OCI-LY1 (cell line): ENCODE data around the gene ERCC1.

Experiments
- EZH2 ChIP-seq: fragments of 200-600 bp; sonication (generic), shearing (Covaris generic); IDR thresholded peaks from 2 replicates; pipeline ENCODE4 v1.8.0; 2017; ENCODE audit warnings: borderline replicate concordance, mixed run types, mild to moderate bottlenecking, antibody characterized with exemption, low read length, moderate library complexity, mixed read lengths
- TF ChIP-seq, protein P1 (sequence below): fragments of 200-600 bp; sonication (generic), shearing (Covaris generic); IDR thresholded peaks from 2 replicates; pipeline ENCODE4 v1.5.1; 2017; ENCODE audit warnings: mild to moderate bottlenecking, antibody characterized with exemption, low read length, moderate library complexity, mixed read lengths

DNA sequence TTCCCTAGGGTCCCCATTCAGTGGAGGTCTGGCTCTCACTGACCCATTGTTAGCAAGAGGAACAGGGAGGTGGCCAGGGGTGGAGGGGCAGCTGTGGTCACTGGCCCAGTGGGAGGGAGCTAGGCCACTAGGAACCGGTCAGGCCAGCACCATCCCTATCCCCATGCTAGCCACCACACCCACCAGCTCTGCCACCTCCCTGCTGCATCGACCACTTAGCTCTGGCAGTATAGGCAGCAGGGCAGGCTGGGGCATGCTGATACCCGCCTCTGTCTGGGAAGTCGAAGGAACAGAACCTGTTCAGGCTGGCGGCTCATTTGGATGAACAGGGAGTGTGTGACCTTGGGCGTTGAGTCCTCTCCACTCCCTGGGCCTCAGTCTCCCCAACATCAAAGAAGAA is 23.5 kb downstream of the ERCC1 start:
- TF ChIP-seq, protein P1, sequence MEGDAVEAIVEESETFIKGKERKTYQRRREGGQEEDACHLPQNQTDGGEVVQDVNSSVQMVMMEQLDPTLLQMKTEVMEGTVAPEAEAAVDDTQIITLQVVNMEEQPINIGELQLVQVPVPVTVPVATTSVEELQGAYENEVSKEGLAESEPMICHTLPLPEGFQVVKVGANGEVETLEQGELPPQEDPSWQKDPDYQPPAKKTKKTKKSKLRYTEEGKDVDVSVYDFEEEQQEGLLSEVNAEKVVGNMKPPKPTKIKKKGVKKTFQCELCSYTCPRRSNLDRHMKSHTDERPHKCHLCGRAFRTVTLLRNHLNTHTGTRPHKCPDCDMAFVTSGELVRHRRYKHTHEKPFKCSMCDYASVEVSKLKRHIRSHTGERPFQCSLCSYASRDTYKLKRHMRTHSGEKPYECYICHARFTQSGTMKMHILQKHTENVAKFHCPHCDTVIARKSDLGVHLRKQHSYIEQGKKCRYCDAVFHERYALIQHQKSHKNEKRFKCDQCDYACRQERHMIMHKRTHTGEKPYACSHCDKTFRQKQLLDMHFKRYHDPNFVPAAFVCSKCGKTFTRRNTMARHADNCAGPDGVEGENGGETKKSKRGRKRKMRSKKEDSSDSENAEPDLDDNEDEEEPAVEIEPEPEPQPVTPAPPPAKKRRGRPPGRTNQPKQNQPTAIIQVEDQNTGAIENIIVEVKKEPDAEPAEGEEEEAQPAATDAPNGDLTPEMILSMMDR = no peak
- TF ChIP-seq EZH2 = no peak
